DOHH2 (cell line): ENCODE measurements around the gene DZIP1.
"Not testable (repeated sequence)": the region's sequence is repeated elsewhere in the genome, so short reads cannot be mapped to it uniquely, and the experiment has no call there.

Source experiments
- H3F3A ChIP-seq: fragments of 200-600 bp; sonication (generic), shearing (Covaris generic); 2 replicates; pipeline ENCODE4 v1.6.0; 2016; ENCODE audit warnings: antibody characterized with exemption, mild to moderate bottlenecking; ENCODE audit not compliant: control insufficient read depth, insufficient read depth
- H3K27ac ChIP-seq: fragments of 200-600 bp; sonication (generic); 2 replicates; pipeline ENCODE4 v1.5.1; 2014; ENCODE audit warnings: low read depth, mild to moderate bottlenecking, low read length, moderate library complexity
- H3K27me3 ChIP-seq: fragments of 200-600 bp; sonication (generic); 2 replicates; pipeline ENCODE4 v1.6.1; 2014; ENCODE audit warnings: mild to moderate bottlenecking, low read length, mixed read lengths; ENCODE audit not compliant: control insufficient read depth
- H3K36me3 ChIP-seq: fragments of 200-600 bp; sonication (generic); 2 replicates; pipeline ENCODE4 v1.6.1; 2014; ENCODE audit warnings: mild to moderate bottlenecking, low read length, moderate library complexity, mixed read lengths; ENCODE audit not compliant: control insufficient read depth
- H3K4me1 ChIP-seq: fragments of 200-600 bp; sonication (generic); 2 replicates; pipeline ENCODE4 v1.6.1; 2014; ENCODE audit warnings: mild to moderate bottlenecking, low read length, mixed read lengths; ENCODE audit not compliant: control insufficient read depth
- H3K4me2 ChIP-seq: fragments of 200-600 bp; sonication (generic); 2 replicates; pipeline ENCODE4 v1.6.0; 2014; ENCODE audit warnings: mild to moderate bottlenecking, low read length, moderate library complexity
- H3K4me3 ChIP-seq: fragments of 200-600 bp; sonication (generic); 2 replicates; pipeline ENCODE4 v1.5.1; 2014; ENCODE audit warnings: mild to moderate bottlenecking, low read length, mixed read lengths
- H3K79me2 ChIP-seq: fragments of 200-600 bp; sonication (generic); 2 replicates; pipeline ENCODE4 v1.6.1; 2014; ENCODE audit warnings: mild to moderate bottlenecking, low read length, mixed read lengths; ENCODE audit not compliant: control insufficient read depth
- H3K9me2 ChIP-seq: fragments of 200-600 bp; sonication (generic); replicated peaks from 2 replicates; pipeline ENCODE4 v1.6.1; 2014; ENCODE audit warnings: mild to moderate bottlenecking, low read length, mixed read lengths; ENCODE audit not compliant: control insufficient read depth
- H3K9me3 ChIP-seq: fragments of 200-600 bp; sonication (generic); 2 replicates; pipeline ENCODE4 v1.6.1; 2014; ENCODE audit warnings: antibody characterized with exemption, low read length, mixed read lengths; ENCODE audit not compliant: control insufficient read depth, insufficient read depth
- H4K20me1 ChIP-seq: fragments of 200-600 bp; sonication (generic); 2 replicates; pipeline ENCODE4 v1.6.0; 2014; ENCODE audit warnings: low read depth, mild to moderate bottlenecking, antibody characterized with exemption, low read length, moderate library complexity; ENCODE audit not compliant: control insufficient read depth, insufficient read depth
- EZH2phosphoT487 ChIP-seq: fragments of 200-600 bp; sonication (generic); IDR thresholded peaks from 2 replicates; pipeline ENCODE4 v1.6.1; 2017; ENCODE audit warnings: borderline replicate concordance, mild to moderate bottlenecking, antibody characterized with exemption, low read length, moderate library complexity, mixed read lengths
- TF ChIP-seq, protein P1 (sequence below): fragments of 200-600 bp; sonication (generic); IDR thresholded peaks from one replicate; pipeline ENCODE4 v1.5.1; 2014; ENCODE audit warnings: antibody characterized with exemption, mild to moderate bottlenecking, low read depth, low read length; ENCODE audit not compliant: poor library complexity, severe bottlenecking

DZIP1 gene

DNA sequence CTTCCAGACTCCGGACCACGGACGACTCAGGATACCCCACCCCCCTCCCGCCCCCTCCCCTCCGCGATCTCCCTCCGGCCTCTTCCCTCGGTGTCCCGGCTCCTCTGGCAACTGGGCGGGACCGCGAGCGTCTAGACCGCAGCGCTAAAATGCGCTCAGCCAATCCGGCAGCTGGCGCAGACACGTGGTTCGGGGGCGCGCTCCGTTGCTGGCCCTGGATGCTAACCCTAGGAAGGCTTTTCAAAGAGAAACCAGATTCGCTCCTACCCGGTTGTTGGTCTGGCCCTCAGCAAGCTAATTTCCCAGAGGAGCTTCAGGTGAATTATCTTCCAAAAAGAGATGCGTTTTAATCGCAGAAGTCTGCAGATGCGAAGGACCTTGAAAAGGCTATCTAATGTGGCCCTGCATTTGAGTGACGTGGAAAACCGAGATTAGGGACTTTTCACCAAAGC lies at the start of gene DZIP1:
DZIP1 (minus strand) TSS at position 106 of the 452 bp plus-strand sequence. CDS start 2,677 bp downstream, outside the sequence.
- H3K27ac ChIP-seq, result no peak within 1 kb of the TSS
- H3K4me1 ChIP-seq, result no peaks in the 10 kb centered on the region
- no peak within 1 kb of the TSS for H3K4me3 ChIP-seq
- no peaks in the 10 kb centered on the region for H4K20me1 ChIP-seq
- H3K9me3 ChIP-seq, result no peaks in the 10 kb centered on the region
- no peak within 1 kb of the TSS for H3K4me2 ChIP-seq
- H3K79me2 ChIP-seq, result no peaks in the 10 kb centered on the region
- no peaks in the 10 kb centered on the region for H3F3A ChIP-seq
- no peak for TF ChIP-seq EZH2phosphoT487
- TF ChIP-seq, protein P1, sequence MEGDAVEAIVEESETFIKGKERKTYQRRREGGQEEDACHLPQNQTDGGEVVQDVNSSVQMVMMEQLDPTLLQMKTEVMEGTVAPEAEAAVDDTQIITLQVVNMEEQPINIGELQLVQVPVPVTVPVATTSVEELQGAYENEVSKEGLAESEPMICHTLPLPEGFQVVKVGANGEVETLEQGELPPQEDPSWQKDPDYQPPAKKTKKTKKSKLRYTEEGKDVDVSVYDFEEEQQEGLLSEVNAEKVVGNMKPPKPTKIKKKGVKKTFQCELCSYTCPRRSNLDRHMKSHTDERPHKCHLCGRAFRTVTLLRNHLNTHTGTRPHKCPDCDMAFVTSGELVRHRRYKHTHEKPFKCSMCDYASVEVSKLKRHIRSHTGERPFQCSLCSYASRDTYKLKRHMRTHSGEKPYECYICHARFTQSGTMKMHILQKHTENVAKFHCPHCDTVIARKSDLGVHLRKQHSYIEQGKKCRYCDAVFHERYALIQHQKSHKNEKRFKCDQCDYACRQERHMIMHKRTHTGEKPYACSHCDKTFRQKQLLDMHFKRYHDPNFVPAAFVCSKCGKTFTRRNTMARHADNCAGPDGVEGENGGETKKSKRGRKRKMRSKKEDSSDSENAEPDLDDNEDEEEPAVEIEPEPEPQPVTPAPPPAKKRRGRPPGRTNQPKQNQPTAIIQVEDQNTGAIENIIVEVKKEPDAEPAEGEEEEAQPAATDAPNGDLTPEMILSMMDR, result no peak
- no peaks in the 10 kb centered on the region for H3K9me2 ChIP-seq
- H3K36me3 ChIP-seq, result no peaks in the 10 kb centered on the region
- peaks cover 7% of the 10 kb centered on the region for H3K27me3 ChIP-seq

DNA sequence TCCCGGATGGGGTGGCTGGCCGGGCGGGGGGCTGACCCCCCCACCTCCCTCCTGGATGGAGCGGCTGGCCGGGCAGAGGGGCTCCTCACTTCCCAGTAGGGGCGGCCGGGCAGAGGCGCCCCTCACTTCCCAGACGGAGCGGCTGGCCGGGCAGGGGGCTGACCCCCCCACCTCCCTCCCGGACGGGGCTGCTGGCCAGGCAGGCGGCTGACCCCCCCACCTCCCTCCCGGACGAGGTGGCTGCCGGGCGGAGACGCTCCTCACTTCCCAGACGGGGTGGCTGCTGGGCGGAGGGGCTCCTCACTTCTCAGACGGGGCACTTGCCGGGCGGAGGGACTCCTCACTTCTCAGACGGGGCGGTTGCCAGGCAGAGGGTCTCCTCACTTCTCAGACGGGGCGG lies 46.5 kb upstream of the DZIP1 start:
- H3K4me2 ChIP-seq, H3K36me3 ChIP-seq, H4K20me1 ChIP-seq, H3K27me3 ChIP-seq, H3K9me2 ChIP-seq, H3F3A ChIP-seq, H3K27ac ChIP-seq, H3K4me3 ChIP-seq, H3K4me1 ChIP-seq: not testable (repeated sequence)
- H3K9me3 ChIP-seq, result peaks cover 17% of the 10 kb centered on the region
- peaks cover 44% of the 10 kb centered on the region for H3K79me2 ChIP-seq

DNA sequence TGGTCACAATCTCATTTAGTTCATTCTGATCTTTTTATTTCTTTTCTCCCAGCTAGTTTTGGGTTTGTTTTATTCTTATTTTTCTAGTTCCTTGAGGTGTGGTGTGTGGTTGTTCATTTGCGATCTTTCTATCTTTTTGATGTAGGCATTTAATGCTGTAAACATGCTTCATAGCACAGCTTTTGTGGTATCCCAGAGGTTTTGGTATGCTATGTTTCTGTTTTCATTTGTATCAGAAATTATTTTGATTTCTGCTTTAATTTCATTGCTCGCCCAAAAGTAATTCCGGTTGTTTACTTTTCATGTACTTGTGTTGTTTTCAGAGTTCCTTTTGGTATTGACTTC lies 45.0 kb upstream of the DZIP1 start:
- Histone ChIP-seq H3K27me3 (no peaks in the 10 kb centered on the region), H3K36me3 (no peaks in the 10 kb centered on the region), H3K9me2 (no peaks in the 10 kb centered on the region), H4K20me1 (no peaks in the 10 kb centered on the region), H3K4me2 (no peak overlapping the region), H3K9me3 (peaks cover 19% of the 10 kb centered on the region), H3K4me1 (no peaks in the 10 kb centered on the region), H3K4me3 (no peak overlapping the region), H3F3A (no peaks in the 10 kb centered on the region), H3K27ac (no peak overlapping the region), H3K79me2 (peaks cover 58% of the 10 kb centered on the region)
- no peak for TF ChIP-seq EZH2phosphoT487
- TF ChIP-seq, protein P1, result no peak

- Histone ChIP-seq H3K79me2 (peaks cover 98% of the 10 kb centered on the region), H3K36me3 (peaks cover 13% of the 10 kb centered on the region), H3K9me3 (peaks cover 19% of the 10 kb centered on the region)
- not testable (repeated sequence) for H3K4me1 ChIP-seq, H3K27me3 ChIP-seq, H3K27ac ChIP-seq, H3K4me3 ChIP-seq, H3F3A ChIP-seq, H3K9me2 ChIP-seq, H4K20me1 ChIP-seq, H3K4me2 ChIP-seq
Observed at GRCh38 chr13:95684960-95685359, 40.5 kb upstream of the DZIP1 start.
